GM21717 (cell line): ENCODE data around the gene C11orf24.
"Not testable (repeated sequence)": the region's sequence is repeated elsewhere in the genome, so short reads cannot be mapped to it uniquely, and the experiment has no call there.

ENCODE experiments used
- ATAC-seq: cut with Tn5 transposase; IDR thresholded peaks from one replicate; pipeline ENCODE4 v1.9.1; 2021; ENCODE audit warnings: mild to moderate bottlenecking, moderate library complexity; ENCODE audit not compliant: unreplicated experiment

C11orf24 gene

GRCh38 chr11:68257477-68258362 lies 14.1 kb downstream of the C11orf24 start:
- ATAC-seq, result no peak

DNA sequence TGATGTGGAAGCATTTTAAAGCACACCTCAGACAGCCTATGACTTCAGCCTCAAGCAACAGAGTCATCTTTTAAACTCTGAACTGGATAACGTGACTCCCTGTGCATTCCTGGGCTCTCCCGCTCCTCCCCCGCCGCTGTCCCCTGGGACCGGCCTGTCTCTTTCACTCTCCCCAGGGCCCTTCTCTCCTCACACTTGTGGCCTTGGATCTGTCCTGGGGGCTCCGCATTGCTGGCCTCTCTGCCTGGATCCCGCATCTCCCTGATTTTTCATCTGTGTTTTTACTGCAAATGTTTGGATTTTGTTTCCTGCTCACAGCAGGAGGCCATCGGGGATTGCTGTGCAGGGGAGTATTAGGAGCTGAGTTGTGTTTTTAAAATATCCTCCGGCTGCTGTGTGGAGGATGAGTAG lies 15.4 kb downstream of the C11orf24 start:
- no peak for ATAC-seq

GRCh38 chr11:68255526-68255925 lies 16.2 kb downstream of the C11orf24 start:
- ATAC-seq, result no peak

GRCh38 chr11:68254421-68254820 lies 17.4 kb downstream of the C11orf24 start:
- ATAC-seq, result no peak

GRCh38 chr11:68251765-68252164 lies 20.0 kb downstream of the C11orf24 start:
- ATAC-seq, result no peak

DNA sequence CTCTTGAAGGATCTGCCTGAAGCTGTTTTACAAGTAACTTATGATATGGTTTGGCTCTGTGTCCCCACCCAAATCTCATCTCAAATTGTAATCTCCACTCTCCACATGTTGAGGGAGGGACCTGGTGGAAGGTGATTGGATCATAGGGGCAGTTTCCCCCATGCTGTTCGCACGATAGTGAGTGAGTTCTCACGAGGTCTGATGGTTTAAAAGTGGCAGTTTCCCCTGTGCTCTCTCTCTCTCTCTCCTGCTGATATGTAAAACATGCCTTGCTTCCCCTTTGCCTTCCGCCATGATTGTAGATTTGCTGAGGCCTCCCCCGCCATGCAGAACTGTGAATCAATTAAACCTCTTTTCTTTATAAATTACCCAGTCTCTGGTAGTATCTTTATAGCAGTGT lies 26.9 kb downstream of the C11orf24 start:
- ATAC-seq, result not testable (repeated sequence)

DNA sequence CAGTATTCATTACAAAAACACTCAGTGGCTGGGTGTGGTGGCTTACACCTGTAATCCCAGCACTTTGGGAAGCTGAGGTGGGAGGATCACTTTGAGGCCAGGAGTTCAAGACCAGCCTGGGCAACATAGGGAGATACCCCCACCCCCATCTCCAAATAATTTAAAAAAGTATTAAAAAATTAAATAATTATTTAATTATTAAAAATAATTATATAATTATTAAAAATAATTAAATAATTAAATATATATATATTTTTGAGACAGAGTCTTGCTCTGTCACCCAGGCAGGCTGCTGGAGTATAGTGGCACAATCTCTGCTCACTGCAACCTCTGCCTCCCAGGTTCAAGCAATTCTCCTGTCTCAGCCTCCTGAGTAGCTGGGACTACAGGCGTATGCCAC lies 27.9 kb downstream of the C11orf24 start:
- ATAC-seq, result not testable (repeated sequence)

- ATAC-seq, result no peak
These were observed 29.2 kb downstream of the C11orf24 start for GRCh38 chr11:68242616-68243015.

DNA sequence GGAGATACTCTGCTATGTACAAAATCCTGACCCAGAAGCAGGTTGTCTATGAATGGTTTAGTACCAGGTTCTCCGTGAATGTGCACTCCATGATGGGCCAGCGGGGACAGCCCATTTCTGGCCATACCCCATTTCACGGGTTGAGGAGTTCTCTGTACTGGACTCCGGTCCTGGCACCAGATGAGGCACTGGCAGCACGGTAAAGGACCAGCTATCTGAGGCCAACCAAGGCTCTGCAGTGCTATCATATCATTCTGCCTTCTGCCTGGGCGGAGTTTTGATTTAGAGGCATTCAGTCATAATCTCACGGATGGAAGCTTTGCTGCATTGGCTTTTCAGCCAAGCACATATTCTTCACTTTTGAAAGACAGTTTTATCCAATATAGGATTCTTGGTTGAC lies 40.2 kb downstream of the C11orf24 start:
- ATAC-seq, result no peak

GRCh38 chr11:68229601-68230000 lies 42.2 kb downstream of the C11orf24 start:
- no peak for ATAC-seq

DNA sequence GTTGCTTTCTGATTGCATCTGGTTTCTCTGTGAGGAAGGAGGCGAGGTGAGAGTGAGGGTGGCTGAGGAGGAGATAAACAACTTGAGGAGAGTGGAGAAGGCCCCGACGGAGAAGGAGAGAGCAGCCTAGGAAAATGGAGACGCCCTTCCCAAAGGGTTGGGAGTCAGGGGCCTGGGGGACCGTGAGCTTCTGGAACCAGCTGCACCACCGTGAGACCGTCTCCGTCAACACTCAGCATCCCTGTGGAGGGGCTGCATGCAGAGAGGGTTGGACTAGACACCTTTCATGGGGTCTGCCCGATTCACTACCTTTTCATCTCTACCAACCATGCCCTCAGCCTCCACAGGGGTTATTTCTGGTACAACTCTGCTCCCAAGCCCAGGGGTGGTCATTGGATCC lies 45.4 kb downstream of the C11orf24 start:
- no peak for ATAC-seq

- no peak for ATAC-seq
These were observed 47.2 kb downstream of the C11orf24 start for GRCh38 chr11:68224606-68225005.

DNA sequence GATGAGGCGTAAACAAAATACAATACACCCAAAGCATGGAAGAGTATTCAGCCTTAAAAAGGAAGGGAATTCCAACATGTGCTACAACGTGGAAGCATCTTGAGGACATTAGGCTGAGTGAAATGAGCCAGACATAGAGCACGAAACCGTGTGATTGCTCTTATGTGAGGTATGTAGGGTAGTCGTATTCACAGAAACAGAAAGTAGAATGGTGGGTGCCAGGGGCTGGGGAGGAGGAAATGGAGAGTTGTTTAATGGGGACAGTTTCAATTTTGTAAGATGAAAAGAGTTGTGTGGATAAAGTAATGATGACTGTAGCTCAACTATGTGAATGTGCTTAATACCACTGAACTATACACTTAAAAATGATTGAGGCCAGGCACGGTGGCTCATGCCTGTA lies 48.5 kb downstream of the C11orf24 start:
- ATAC-seq, result no peak

- no peak for ATAC-seq
These were observed 50.4 kb downstream of the C11orf24 start for GRCh38 chr11:68221406-68221805.

- ATAC-seq, result no peak
These were observed 55.4 kb downstream of the C11orf24 start for GRCh38 chr11:68216171-68216938.

DNA sequence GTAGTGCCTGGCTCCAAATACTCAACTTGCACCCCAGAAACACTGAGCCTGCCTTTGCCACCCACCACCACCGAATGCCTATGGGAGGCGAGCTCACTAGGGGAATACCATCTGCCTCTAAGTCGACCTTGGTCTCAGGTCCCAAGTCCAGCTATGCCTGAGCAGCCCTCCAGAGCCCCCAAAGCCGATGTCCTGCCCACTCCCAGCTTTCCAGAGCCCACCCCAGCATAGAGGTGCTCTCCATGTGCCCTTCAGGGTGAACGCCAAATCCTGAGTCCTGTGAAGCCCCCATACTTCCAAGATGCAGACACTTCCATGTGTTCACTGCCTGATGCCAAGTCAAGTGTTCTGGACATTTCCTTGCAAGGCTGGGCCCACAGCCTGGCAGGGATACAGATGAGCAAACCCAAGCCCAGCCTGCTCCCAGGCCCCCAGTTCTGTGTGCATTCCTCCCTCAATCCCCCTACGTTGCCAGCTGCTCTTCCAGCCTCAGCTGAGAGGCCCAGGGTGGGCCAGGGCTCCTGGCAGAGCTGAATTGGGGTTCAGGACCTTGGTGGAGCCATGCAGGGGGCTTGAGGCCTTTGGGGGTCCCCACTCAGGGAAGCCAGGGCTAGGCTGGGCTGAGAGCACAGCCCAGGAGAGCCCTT lies 56.1 kb downstream of the C11orf24 start:
- no peak for ATAC-seq

- ATAC-seq, result no peak
These were observed 56.7 kb downstream of the C11orf24 start for GRCh38 chr11:68215087-68215445.

DNA sequence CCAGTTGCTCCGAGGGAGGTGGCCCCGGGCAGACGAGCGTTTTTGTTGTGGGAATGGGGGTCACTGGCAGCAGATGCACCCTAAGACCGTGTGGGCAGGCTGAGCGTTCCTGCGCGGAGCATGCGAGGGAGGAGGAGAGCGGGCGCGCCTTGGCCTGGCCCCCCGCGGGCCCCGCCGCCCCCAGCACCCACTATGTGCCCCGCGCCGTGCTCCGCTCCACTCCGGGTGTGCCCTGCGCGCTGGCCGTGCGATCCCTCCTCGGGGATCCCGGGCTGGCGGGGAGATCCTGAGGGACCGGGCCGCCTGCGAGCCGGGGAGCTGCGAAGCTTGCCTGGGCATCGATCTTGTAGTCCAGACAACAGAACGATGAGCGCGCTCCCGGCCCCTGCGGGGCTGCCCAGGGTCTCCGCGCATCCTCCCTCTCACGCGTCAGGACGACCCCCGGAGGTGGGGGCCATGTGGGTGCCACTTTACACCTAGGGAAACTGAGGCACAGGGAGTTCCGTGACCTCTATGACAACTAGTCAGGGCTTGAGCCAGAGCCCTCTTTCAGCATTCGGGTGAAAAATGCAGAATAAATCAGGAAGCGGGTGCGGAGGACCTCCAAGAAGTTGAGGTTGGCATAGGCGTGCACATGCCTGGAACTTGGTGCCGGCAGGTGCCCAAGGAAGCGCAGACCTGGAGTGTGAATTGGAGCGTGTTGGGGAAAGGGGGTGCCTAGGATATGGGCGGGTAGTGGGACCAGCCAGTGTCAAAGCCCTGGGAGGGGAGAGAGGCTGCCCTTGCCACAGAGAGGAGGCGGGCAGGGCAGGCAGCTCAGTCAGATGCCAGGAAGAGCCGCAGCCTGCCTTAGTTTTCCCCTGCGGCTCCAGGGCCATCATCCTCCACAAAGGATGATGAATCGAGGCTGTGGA lies 57.3 kb downstream of the C11orf24 start:
- no peak for ATAC-seq

DNA sequence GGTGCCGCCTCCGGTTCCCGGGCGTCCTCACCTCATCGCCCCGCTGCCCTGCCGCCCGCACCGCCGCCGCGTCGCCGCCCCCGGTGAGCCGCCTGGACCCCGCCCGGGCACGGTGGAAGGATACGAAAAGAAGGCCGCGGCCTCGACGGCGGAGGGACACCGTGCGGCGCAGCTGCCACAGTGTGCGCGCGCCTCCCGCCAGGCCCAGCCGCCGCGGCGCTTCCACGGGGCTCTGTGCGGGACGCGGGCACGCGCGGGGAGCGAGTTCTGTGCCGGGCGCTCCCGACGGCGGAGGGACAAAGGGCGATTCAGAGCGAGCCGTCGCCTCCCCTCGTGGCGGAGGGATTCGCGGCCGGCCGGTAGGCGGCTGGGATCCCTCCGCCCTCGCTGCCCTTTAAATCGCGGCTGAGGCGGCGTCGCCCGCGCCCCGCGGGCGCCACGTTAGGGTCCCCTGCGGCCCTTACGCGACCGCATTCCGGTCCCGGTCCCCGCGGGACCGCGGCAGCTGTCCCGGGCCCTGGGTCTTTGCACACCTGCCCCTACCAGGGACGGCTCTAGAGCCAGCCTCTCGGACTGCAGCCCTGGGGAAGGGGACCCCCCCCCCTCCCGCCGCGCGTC lies 58.1 kb downstream of the C11orf24 start:
- peak; percentile 39 for ATAC-seq

DNA sequence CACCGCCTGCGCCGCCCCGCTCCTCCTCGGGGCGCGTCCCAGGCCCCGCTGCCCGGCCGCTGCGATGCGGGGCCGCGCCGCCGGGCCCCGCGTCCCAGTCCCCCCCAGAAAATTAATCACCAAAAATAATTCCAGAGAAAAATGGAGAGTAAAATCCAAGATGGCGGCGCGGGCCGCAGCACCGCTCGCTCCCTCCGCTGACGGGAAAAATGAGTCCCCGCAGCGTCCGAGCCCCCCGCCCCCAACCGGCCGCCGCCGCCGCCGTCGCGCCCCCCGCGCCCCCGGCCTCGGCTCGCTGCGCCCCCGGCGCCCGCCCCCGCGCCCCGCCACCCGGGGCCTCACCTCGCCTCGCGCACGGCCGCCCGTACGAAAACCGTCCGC lies 58.6 kb downstream of the C11orf24 start, which contains the start of gene KMT5B:
KMT5B (minus strand) TSS at position 162 of the 381 bp plus-strand sequence. CDS start 23,220 bp downstream, outside the sequence.
- no peak for ATAC-seq
